Psoas muscle (tissue), 8 donors: ENCODE measurements around the gene FOXL1. TPM values are rescaled to one million over a fixed set of nuclear protein-coding genes. Genes with fewer than 3 reads are reported as not detected.

Experiments
- ATAC-seq, 4 donors: fragments of 200-7000 bp; cut with Tn5 transposase; one replicate each; pipeline ENCODE4 v1.9.1; 2020; ENCODE audit warnings: moderate library complexity in 3 of 4, mild to moderate bottlenecking in 2 of 4
- DNase-seq, 2 donors: peaks; one replicate each; pipeline ENCODE4 v3.0.0-alpha.2; 2020
- H3K27ac ChIP-seq: fragments of 200-600 bp; one replicate; pipeline ENCODE4 v1.8.0; 2022
- H3K27me3 ChIP-seq, 3 donors: fragments of 200-600 bp in 1 of 3; one replicate each; pipeline versions ENCODE4 v1.6.1 to v1.8.0; 2013 to 2022; ENCODE audit warnings: low read length in 2 of 3, mild to moderate bottlenecking in 2 of 3, moderate library complexity in 1 of 3; ENCODE audit not compliant: insufficient read depth in 3 of 3
- H3K36me3 ChIP-seq, 2 donors: fragments of 200-600 bp in 1 of 2; one replicate each; pipeline versions ENCODE4 v1.6.1 to v1.8.0; 2013 to 2022; ENCODE audit warnings: low read depth in 1 of 2, mild to moderate bottlenecking in 1 of 2, moderate library complexity in 1 of 2; ENCODE audit not compliant: insufficient read depth in 1 of 2
- H3K4me1 ChIP-seq: fragments of 200-600 bp; one replicate; pipeline ENCODE4 v1.8.0; 2022
- H3K4me3 ChIP-seq: fragments of 200-600 bp; one replicate; pipeline ENCODE4 v1.8.0; 2022; ENCODE audit warnings: mild to moderate bottlenecking
- H3K9me3 ChIP-seq: fragments of 200-600 bp; one replicate; pipeline ENCODE4 v1.8.0; 2022
- WGBS, 3 donors: extraction: QIAGEN DNeasy Blood & Tissue Kit; methylation state at CpG; one replicate each; pipeline versions ENCODE4 v1.1.6 to v1.1.7; 2013; 5-methylcytosine and 5-hydroxymethylcytosine counted together
- intact Hi-C, 2 donors: fragments of 100-400 bp; cut with DNase I; formaldehyde crosslinking; loops; one replicate each; pipeline versions ENCODE4 v1.11.0 to v1.14.2; 2022
- polyA plus RNA-seq, 3 donors: library from polyadenylated mRNA; stranded (reverse); fragments of 200-250 nt; gene quantifications; one replicate each; pipeline ENCODE4 v1.2.3, GENCODE V29; 2013
- total RNA-seq, 4 donors: library from RNA; stranded (reverse); fragmentation: NEBNext Ultra II Directional in 2 of 4; extraction: Animal tissue kit (Norgen Biotek cat#: 25700) in 2 of 4; gene quantifications; one replicate each; pipeline versions ENCODE4 v1.2.1 to v1.2.4, GENCODE V29; 2021 to 2023
- TF ChIP-seq, protein P1 (sequence below): fragments of 200-600 bp; IDR thresholded peaks from one replicate; pipeline ENCODE4 v1.8.0; 2022; ENCODE audit warnings: antibody characterized with exemption
- donor health status: healthy with polysubstance abuse.
- donor health status: DM: no; HTN: no; CAD: no; lungs with moderate emphysema.
- donor health status: Bipolar disorder and iron deficiency.
- donor health status: healthy.
- donor health status: DM: yes; HTN: yes; CAD: no.
- donor health status: DM: no; HTN: no; CAD: no.
- donor health status: DM: no; HTN: no; CAD: no.
- donor health status: DM: yes; HTN: yes; CAD: no.

The FOXL1 gene
- total and polyA plus RNA-seq, 7 donors = 0.12 to 1.3 (median 0.22) TPM

DNA sequence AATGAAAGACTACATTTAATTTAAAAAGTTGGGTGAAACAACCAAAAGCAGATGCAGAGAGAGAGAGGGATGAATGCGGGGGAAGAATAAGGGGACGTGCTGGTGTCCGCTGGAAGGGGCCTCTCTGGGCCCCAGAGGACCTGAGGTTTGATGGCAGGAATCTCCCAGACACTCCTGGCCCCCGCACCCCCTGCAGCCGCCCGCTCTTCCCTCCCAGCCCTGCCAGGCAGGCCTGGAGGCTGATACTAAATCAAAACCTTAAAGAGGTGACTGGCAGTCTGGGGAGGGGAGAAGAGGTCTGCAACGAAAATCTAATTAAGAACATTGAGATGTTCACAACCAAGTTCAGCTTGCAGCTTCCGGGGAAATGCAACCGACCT, 2.4 kb downstream of the FOXL1 start:
- H3K36me3 ChIP-seq = no peaks in the 10 kb centered on the region
- H3K4me1 ChIP-seq = peaks cover 6% of the 10 kb centered on the region
- ATAC-seq (no peak), DNase-seq (no peak)
- 54 to 68% (median 58%) methylated on average over 9 of the region's 9 CpGs for WGBS, 3 donors
- no peak overlapping the region for H3K27ac ChIP-seq
- TF ChIP-seq, protein P1, sequence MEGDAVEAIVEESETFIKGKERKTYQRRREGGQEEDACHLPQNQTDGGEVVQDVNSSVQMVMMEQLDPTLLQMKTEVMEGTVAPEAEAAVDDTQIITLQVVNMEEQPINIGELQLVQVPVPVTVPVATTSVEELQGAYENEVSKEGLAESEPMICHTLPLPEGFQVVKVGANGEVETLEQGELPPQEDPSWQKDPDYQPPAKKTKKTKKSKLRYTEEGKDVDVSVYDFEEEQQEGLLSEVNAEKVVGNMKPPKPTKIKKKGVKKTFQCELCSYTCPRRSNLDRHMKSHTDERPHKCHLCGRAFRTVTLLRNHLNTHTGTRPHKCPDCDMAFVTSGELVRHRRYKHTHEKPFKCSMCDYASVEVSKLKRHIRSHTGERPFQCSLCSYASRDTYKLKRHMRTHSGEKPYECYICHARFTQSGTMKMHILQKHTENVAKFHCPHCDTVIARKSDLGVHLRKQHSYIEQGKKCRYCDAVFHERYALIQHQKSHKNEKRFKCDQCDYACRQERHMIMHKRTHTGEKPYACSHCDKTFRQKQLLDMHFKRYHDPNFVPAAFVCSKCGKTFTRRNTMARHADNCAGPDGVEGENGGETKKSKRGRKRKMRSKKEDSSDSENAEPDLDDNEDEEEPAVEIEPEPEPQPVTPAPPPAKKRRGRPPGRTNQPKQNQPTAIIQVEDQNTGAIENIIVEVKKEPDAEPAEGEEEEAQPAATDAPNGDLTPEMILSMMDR = no peak
- H3K9me3 ChIP-seq = no peaks in the 10 kb centered on the region
- H3K27me3 ChIP-seq = peaks cover 0 to 76% (median 28%) of the 10 kb centered on the region in 3 donors
- intact Hi-C loops = no loop called here
- H3K4me3 ChIP-seq = no peak overlapping the region

DNA sequence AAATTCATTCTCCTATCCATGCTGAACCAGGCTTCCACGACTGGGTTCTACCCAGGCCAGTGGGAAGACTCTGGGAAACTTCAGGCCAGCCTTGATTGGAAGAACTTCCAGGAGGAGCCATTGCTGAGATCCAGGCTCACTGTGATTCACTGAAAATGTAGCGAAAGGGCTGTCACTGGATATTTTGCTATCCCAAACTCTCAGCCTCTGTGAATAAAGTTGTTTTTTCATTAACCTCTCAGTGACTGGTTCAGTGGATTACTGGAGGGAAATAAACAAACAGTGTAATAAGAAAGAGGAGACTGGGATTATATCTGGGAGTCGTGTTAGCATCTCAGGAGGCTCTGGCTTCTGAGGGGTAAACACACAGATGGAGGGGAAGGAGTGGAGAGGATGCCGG, 3.1 kb downstream of the FOXL1 start:
- intact Hi-C loops = no loop called here
- TF ChIP-seq, protein P1 = no peak
- no peak for DNase-seq
- no peak for ATAC-seq
- peaks cover 0 to 70% (median 28%) of the 10 kb centered on the region in 3 donors for H3K27me3 ChIP-seq
- H3K9me3 ChIP-seq = no peaks in the 10 kb centered on the region
- WGBS, 3 donors = 49 to 55% (median 54%) methylated on average over 4 of the region's 4 CpGs
- no peak overlapping the region for H3K27ac ChIP-seq
- peaks cover 5% of the 10 kb centered on the region for H3K4me1 ChIP-seq
- no peaks in the 10 kb centered on the region for H3K36me3 ChIP-seq
- no peak overlapping the region for H3K4me3 ChIP-seq

DNA sequence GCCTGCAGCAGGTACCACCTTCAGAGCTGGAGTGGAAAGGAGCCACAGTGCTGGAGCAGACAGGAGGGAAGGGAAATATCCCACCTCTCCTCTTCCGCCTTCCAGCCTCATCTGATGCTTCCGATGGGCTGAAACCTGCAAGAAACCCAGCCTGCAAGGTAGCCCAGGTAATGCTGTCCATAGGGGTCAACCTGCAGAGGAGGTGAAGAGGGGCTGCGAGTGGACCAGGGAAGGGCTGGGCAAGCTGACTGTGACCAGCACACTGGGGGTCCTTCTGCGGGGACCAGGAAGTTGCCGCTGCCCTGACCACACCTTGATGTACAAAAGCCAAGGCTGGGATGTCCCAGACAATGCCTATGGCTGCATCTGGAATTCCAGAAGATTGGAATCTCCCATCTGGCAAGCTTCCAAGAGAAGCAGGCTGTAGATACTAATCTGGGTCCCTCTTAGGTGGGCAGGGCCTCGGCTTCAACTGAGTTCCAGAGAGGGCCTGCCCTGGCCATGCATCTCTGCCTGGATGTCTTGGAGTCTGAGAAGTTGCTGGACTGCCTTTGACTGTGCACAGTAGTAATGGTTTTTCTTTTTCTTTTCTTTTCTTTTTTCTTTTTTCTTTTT, 5.8 kb downstream of the FOXL1 start:
- Histone ChIP-seq H3K27ac (no peak overlapping the region), H3K36me3 (no peaks in the 10 kb centered on the region), H3K9me3 (no peaks in the 10 kb centered on the region), H3K27me3 (peaks cover 0 to 46% (median 8%) of the 10 kb centered on the region in 3 donors), H3K4me3 (no peak overlapping the region), H3K4me1 (no peaks in the 10 kb centered on the region)
- TF ChIP-seq, protein P1 = no peak
- WGBS, 3 donors = 82 to 91% (median 85%) methylated on average over 6 of the region's 6 CpGs
- ATAC-seq (no peak), DNase-seq (no peak)
- intact Hi-C loops = no loop called here

DNA sequence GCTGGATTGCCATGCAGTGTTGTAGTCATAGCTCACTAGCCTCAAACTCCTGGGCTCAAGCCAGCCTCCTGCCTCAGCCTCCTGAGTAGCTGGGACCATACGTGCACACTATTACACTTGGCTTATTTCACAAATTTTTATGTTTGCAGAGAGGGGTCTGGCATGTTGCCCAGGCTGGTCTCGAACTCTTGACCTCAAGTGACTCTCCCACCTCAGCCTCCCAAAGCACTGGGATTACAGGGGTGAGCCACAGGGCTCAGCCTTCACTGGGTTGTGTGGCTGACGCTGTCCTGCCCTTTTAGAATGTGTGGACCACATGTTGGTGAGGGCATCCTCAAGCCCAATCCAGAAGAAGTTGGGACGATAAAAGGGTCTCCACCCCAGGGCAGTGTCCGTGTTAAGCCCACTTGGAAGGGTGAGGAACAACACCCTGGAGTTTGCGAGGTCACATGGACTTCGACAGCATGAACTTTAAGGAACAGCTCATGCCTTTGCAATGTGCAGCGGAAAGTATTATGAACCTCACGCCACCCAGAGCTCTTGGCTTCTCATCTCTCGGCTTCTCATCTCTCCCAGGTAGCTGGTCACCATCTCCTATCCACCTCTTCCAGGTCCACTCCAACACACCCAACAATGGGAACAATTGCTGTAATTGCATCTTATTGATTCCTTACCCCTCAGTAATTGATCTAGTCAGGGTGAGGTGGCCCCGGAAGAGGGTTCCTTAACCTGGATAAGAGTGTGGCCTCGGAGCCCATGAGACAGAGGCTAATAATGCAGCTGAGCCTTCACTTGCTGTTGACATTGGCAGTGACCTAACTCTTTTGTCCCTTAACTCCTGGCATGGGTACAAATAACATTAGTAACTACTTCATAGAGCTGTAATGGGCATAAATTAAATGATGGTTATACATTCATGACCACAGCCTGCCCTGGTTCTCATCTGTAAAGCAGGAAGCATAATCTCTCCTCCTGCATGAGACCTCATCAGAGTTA, 6.7 kb downstream of the FOXL1 start:
- peaks cover 0 to 43% (median 4%) of the 10 kb centered on the region in 3 donors for H3K27me3 ChIP-seq
- no peaks in the 10 kb centered on the region for H3K36me3 ChIP-seq
- WGBS, 3 donors = 78 to 81% (median 80%) methylated on average over 12 of the region's 12 CpGs
- DNase-seq (no peak), ATAC-seq (no peak)
- TF ChIP-seq, protein P1 = no peak
- H3K4me1 ChIP-seq = no peaks in the 10 kb centered on the region
- no peak overlapping the region for H3K4me3 ChIP-seq
- intact Hi-C loops = no loop called here
- H3K27ac ChIP-seq = no peak overlapping the region
- H3K9me3 ChIP-seq = no peaks in the 10 kb centered on the region
